Measurements from ENCODE around the gene IL1RAP.

DNA sequence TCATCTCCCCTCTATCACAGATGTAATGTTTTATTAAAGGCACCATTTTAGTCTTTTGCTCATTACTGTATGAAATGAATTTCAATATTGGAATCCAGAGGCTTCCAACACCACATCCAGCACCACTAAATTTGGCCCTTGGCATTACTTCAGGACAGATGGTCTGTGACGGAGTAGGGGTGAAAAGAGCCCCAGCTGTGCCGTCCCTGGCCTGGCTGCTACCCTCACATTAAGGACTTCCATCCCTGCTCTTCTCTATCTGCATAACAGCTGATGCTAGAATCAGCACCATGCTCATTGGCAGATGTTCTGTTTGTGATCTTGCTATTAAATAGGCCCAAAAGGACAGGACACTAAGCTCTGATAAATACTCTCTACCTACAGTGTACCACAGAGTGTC, 152.9 kb downstream of the IL1RAP start:
- TF ChIP-seq, protein P1, sequence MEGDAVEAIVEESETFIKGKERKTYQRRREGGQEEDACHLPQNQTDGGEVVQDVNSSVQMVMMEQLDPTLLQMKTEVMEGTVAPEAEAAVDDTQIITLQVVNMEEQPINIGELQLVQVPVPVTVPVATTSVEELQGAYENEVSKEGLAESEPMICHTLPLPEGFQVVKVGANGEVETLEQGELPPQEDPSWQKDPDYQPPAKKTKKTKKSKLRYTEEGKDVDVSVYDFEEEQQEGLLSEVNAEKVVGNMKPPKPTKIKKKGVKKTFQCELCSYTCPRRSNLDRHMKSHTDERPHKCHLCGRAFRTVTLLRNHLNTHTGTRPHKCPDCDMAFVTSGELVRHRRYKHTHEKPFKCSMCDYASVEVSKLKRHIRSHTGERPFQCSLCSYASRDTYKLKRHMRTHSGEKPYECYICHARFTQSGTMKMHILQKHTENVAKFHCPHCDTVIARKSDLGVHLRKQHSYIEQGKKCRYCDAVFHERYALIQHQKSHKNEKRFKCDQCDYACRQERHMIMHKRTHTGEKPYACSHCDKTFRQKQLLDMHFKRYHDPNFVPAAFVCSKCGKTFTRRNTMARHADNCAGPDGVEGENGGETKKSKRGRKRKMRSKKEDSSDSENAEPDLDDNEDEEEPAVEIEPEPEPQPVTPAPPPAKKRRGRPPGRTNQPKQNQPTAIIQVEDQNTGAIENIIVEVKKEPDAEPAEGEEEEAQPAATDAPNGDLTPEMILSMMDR (conservative IDR thresholded peaks at IDR 0.05): no peak
- no peak for TF ChIP-seq ZFX (IDR thresholded peaks at IDR 0.05)

Measured in C4-2B (cell line).